ENCODE data around the gene HSF2BP. TPM values are rescaled to one million over a fixed set of nuclear protein-coding genes. Genes with fewer than 3 reads are reported as not detected.

Gene HSF2BP
- total RNA-seq: 5.5 and 10.6 TPM in 2 replicates

DNA sequence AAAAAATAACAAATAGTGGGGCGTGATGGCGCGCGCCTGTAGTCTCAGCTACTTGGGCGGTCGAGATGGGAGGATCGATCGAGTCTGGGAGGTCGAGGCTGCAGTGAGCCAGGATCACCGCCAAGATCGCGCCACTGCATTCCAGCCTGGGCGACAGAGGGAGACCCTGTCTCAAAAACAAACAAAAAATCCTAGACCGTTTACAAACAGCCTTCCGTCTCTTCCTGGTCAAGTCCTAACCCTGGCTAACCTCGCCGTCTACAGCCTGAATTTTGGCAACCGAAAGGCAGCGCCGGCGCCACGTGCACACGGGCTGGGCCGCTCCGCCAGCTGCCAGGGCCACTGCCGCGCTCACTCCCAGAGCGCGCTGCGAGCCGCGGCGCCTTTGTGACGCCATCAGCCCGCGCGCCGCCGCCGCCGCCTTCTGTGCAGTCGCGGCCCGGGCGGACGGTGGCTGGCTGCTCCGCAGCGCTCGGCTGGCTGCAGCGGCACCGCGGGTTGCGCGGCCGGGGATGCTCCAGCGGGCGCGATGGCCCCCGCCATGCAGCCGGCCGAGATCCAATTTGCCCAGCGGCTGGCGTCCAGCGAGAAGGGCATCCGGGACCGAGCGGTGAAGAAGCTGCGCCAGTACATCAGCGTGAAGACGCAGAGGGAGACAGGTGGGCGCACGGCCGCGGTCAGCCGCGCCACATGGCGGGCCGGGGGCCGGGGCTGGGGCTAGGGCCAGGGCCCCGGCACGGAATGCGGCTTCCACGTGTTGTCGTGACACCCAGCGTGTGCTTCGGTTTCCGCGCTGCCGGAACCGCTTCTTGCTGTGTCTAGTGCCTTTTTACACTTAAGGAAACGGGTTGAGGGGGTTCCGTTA is at the start of gene HSF2BP, which contains the start of gene RRP1B:
Gene HSF2BP (minus strand): TSS at position 353 of the 865 bp plus-strand sequence. CDS start 1,392 bp downstream, outside the sequence.
Gene RRP1B (plus strand): TSS at position 425 of the 865 bp plus-strand sequence. CDS start 105 bp downstream, at position 530.

Other genes starting within 250 kb of the HSF2BP start
- gene SIK1, start 232.4 kb downstream of the HSF2BP start, total RNA-seq: 9.8 and 12.0 TPM in 2 replicates
- 36.6 and 42.0 TPM in 2 replicates for gene RRP1B, start 72 bp upstream of the HSF2BP start, total RNA-seq
- 137 and 146 TPM in 2 replicates for gene PDXK, start 59.6 kb upstream of the HSF2BP start, total RNA-seq
- gene CSTB, start 116.8 kb upstream of the HSF2BP start, total RNA-seq: 84.7 and 165 TPM in 2 replicates
- 35.9 and 38.3 TPM in 2 replicates for gene RRP1, start 130.1 kb upstream of the HSF2BP start, total RNA-seq
- gene AGPAT3, start 205.7 kb upstream of the HSF2BP start, total RNA-seq: 30.1 and 44.2 TPM in 2 replicates